Fibroblast of peridontal ligament (primary cell): Measurements from ENCODE around the gene AVPR2.

Experiments
- DNase-seq: peaks from one replicate; pipeline ENCODE4 v3.0.0-alpha.2; 2010; ENCODE audit errors: extremely low read depth

AVPR2 gene

DNA sequence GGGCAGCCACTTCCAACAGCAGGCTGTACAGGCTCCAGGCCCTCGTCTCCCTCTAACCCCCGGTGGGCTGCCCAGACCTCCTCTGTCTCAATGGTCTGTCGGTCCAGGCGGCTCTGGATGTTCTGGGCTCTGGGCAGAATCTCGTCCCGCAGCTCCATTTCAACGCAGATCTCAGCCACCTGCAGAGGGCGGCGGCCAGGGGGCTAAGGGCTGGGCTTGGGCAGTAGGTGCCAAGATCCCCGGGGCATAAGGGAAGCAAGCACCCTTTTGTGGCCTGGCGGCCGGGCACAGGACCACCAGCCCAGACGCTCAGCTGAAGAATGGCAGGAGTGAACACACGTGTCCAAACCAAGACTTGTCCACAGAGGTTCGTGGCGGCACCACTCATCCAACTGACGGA is 9.2 kb downstream of the AVPR2 start:
- no peak for DNase-seq

DNA sequence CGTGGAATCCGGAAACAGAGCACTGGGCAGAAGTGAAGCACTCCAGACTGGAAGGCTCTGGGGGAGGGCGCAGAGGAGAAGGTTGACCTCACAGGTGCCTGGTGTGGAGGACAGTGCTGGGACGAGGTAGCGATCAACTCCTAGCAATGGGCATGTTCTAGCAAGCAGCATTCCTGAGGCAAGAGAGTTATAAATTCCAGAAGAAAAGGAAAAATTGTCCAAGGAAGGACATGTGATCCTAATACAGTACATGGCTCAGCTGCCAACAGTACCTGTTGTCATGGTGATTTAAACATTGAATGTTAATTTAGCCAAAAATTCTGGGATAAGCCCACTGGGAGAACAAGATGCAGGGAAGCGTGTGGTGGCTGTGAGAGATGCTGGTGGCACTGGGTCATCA is 13.4 kb downstream of the AVPR2 start:
- DNase-seq: no peak

DNA sequence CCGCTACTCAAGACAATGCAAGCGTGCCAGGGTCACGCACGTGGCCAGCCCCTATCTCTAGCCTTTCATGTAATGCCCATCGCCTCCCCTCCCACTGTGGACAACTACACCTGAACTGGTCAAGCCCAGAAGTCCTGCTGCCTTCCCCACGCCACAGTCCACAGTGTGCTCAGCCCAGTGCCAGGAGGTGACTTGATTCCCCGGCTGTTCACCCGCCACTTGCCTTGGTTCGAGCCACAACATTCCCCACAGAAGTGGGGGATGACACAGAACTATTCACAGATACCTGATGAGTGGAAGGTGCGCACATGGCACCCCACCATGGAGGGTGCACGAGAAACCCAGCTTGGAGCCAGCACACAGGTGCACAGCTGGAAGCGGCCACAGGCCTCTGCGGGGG is 14.8 kb downstream of the AVPR2 start:
- no peak for DNase-seq

DNA sequence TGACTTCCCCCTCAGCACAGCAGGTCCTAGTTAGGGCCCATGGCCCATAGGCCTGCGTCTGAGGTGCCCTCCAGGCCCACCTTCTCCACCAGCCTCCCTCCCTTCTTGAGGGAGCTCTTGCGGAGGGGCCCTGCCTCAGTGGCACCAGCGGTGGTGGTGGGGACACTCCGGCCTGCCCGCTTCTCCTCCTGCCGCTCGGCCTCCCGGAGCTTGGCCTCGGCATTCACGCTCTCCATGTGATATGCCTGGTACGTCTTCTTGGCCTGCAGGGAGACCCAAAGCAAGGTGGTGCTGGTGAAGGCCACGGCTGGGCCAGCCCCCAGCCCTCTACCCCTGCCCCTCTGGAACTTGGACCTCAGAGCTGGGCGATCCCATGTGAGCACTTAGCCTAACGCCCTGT is 16.1 kb downstream of the AVPR2 start:
- DNase-seq: no peak

DNA sequence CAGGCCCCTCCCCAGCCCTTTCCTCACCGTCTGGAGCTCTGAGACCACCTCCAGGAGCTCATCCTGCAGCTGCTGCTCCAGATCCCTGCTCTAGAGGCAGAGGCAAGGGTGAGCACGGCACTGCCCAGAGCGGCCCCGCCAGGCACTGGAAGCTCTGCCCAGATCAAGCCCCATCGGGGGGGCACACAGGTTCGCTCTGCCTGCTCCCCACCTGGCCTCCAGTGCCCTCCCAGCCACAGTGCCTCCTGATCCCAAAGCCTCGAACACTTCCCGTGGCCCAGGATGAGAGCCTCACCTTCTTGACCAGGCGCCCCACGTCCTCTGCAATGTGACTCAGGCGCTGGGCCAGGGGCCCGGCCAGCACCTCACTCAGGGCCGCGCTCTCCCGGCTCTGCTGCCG is 16.6 kb downstream of the AVPR2 start:
- no peak for DNase-seq

DNA sequence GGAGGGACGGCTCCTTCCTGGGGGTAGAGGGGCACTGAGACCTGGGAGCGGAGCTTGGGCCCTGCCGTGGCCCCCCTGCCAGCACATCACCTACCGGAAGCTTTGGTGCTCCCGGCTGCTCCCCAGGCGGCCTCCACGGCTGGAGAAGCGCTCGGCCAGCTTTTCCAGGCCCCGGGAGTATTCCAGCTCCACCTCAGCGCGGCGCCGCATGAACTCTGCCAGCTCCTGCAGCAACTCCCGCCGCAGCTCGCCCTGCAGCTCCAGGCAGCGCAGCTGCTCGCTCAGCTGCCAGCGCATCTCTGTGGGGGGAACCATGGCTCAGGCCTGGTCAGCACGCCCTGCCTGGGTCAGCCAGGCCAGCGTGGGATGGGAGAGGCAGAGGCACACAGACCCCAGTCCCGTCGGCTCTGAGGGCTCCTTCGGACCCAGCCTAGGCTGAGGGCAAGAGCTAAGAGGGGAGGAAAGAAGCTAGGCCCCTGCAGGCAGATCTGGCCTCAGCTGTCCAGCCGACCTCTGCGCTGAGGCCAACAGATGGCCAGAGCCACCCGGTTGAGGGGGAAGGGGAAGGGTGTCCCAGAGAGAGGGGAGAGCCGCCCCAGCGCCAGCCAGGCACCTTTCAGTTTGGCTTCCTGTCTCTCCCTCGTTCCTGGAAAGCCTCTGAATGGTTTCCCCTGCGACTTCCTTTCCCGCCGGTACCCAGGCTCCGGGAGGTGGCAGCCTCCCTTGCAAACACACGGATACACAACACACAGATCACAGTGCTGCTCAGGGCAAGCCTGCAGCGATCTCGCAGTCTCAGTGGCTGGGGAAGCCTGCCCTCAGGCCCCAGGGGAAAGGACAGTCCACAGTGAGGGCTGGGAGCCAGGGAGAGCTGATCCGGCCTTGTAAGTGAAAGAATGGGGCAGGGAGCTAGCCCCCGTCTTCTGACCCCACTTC is 17.3 kb downstream of the AVPR2 start:
- DNase-seq: no peak

DNA sequence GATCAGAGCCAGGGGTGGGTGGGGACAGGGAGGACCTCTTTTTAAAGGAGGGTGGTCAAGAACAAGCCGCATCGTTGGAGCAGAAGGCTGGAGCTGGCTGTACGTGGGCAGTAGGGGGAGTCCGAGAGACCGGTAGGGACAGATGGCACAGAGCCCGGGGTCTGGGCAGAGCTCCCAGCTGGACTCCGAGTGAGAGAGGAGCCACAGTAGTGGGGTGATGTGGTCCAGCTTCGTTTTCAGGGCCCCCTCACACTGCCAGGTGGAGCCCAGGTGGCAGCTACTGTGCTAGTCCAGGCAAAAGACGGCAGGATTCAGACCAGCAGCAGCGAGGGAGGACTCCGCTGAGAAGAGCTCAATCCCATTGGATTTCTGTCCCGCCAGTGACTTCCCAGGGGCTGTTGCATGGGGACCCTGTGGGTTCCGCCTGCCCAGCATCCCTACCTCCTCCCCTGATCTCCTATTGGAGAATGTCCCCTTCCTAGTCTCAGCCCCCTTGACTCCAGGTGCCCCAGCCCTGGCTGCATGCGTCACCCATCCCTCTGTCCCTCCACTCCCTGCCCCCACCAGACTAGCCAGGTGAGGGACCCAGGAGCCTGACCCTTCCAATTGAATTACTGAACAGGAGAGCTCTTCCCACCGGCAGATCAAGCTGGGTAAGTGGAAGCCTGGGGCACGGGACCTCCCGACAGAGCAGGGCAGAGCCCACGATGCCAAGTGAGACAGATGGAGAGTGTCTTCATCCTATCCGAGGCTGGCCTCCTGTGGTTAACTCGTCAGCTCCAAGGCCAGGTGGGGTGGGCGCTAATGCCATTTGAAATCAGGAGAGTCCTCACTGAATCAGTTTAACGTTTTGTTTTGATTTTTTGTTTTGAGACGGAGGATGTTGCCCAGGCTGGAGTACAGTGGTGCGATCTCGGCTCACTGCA is 18.7 kb downstream of the AVPR2 start:
- peak; percentile 46 for DNase-seq

DNA sequence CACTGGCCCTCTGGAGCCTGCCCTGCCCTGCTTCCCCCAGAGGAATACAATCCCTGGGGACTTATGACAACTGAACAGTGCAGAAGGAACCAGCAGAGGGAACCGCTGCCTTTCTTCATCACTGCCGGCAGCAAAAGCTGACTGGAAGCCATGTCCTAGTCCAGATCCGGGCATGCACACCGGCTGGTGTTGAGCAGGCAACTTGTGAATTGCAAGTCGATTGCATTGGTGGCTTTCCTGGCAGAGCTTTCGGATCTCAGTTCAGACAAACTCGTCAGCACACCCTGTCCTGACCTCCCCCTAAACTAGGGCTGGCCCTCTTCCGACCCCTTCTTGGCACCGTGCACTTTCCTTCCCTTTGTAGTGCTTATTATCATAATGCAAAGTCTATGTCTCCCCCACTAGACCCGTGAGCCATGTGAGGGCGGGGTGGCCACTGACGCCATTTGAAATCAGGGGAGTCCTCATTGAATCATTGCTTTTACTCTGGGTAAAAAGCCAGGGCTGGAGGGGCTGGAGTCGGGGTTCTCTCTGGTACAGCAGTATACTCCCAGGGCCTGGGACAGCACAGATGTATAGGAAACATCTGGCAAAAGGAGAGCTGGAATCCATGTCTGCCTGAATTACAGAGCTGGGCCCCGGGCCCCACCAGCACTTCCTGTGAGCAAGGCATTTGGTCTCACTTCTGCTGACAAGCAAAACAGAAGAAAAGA is 19.8 kb downstream of the AVPR2 start:
- DNase-seq: no peak

DNA sequence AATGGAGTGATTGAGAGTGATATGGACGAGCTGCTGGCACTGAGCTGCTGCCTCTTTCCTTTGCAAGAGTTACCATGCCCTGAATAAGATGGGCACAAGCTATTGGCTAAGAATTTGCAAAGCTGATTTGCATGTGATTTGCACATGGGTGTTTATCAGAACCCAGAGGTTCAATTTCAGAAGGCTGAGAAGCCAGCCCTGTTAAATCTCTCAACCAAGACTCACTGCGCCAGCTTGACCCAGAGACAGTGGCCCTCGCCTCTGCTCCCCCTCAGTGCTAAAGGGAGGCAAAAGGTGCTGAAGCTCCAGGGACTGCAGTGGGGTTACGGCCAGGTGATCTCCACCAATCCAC is 20.9 kb downstream of the AVPR2 start:
- no peak for DNase-seq

DNA sequence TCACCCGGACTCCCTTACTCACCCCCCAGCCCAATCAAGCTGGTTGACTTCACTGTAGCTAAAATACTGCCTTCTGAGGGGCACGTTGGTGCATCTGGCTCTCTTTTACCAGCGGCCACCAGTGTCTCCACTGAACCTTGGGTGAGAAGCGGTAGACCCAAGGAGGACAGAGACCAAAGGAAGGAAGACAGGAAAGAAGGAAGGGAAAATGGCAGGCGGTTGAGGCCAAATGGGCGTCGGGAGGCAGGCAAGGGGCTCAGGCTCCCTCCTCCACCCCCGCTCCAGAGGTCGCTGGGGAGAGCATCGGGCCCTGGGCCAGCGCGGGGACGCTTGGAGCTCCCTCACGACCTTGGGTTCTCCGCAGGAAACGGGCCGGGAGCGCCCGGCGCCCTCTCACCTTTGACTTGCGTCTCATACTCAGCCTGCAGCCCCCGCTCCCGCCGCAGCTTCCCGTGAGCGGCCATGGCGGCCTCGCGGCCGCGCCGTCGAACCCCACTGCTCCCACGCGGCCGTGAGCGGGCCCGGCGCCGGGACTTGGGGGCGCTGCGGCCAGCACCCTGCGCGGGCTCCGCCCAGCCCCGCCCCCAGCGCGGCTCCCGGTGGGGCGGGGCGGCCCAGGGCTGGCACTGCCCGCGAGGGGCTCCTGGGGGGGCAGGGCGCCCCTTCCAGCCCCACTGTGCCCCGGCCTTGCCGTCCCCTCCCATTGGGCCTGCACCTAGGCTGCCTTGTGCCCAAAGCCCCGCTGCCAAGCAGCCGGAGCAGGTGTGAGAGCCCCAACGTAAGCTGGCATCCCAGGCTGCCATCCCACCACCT is 21.5 kb downstream of the AVPR2 start, which contains the start of gene ARHGAP4:
TSS of gene ARHGAP4 (minus strand) at position 526 of the 813 bp plus-strand sequence. CDS start at position 464, 62 bp downstream.
- no peak for DNase-seq

DNA sequence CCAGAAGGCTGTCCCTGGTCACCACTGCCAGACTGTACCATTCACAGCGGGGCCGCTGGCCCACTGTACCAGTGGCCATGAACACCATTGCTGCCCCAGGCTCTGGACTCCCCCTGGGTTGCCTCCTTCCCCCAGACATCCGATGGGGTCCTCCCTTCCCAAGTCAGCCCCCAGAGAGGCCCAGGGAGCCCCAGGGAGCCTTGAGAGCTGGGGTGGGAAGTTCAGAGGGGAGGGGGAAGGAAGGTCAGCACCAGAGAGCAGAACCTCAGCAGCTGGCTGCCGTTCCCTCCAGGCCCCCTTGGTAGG is 22.0 kb downstream of the AVPR2 start:
- no peak for DNase-seq

DNA sequence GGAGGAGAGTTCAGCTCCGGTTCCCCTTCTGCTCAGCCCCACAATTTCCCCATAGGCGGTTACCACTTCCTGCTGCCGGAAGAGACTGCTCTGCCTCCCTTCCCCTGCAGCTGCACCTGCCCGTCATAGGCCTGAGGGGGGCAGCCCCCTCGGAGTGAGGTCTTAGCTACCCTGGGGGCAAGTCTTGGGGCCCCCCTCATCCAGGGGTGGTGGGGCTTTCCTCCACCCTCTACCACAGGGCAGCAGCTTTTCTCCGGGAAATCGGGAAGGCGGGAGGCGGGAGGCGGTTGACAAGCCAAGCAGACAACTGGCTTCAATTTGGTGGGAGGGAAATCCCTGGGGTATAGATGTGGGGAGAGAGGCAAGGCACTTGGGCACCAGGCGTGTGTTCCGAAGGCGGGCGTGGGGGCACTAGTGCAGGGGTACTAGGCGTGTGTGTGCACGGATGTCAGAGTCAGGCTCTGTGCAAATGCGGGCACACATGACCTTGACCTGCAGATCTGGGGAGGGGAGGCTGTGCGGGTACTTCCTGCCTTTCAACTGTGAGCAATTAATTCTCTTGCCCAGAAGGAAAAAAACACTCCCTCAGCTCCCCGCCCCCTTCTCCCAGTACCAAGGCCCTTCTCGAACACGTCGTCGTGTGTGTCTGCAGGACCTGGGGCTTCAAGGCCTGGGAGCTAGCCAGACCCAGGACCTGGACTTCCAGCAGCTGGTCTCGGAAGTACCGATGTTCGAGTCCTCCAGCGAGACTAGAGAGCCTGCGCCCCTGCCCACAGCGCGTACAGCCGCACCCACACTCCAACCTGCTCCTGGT is 22.6 kb downstream of the AVPR2 start:
- no peak for DNase-seq

DNA sequence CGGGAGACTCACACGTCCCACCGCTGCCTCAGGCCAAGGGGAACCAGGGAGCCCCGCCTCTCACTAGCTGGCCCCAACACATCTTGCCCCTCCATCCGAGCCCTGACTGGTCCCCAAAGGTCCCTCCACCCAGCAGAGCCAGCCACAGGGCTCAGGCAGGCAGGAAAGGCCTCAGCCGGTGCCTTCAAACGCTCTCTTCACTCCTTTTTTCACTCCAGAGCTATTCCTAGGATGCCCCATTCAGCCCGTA is 23.1 kb downstream of the AVPR2 start:
- DNase-seq: no peak

DNA sequence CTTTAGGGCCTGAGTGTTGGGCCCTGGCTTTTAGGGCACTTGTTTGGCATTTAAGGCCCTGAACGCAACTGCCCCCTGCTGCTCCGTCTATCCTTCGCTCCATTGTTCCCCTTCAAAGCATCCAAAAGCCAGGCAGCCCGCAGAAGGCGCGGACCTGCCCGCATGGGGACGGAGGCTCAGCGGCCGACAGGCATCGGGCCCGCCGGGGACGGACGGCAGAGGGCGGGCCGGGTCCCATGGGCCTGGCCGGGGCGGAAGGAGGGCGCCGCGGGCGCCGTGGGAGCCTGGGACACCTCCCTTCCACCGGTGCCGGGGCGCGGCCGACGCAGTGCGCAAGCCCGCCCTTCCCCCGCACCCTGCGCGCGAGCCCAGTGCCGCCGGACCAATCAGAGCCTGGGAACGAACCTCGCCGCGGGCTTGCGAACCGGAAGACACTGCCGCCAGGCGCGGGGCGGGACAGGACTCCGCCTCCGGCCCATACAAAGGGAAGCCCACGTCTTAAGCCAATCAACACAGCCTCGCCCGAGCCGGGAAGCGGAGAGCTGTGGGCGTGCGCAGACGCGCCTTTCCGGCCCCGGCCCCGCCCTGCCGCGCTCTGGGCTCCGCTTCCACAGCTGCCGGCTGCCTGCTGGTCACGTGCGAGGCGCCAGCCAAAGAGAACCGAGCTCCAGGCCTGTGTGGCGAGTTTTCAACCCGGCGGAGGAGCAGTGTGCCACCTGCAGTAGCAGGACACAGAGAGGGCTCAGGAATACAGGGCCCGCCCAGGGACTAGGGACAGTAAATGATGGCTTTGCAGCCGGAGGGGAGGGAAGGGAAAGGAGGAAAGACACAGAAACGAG is 23.7 kb downstream of the AVPR2 start:
- peak; percentile 95 for DNase-seq

DNA sequence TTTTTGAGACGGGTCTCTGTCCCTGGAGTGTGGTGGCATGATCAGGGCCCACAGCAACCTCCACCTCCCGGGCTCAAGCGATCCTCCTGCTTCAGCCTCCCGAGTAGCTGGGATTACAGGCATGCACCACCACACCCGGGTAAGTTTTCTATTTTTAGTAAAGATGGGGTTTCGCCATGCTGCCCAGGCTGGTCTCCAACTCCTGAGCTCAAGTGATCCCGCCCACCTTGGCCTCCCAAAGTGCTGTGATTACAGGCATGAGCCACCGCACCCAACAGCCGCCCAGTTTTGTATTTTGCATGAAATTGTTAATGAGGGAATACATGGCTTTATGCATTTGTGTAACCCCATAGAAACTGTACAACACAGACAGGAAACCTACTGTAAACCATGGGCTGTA is 24.4 kb downstream of the AVPR2 start:
- DNase-seq: no peak

DNA sequence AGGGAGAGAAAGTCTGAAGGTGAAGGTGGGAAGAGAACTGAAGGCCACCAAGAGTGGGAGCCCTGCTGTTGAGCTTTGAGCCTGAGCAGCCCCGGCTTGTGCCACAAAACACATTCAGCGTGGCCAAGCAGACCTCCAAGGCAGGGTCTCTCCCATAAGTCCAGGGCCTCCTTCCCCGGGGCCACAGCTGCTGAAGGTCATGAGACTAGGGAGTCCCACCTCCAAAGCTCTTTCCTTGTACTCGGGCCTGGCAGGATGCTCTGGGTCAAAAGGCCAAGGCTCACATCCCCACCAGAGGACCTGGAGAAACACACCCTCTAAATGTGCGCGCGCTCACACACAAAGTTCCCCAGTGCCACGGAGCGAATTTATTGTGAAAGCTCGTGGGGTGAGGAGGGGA is 25.1 kb downstream of the AVPR2 start:
- no peak for DNase-seq

DNA sequence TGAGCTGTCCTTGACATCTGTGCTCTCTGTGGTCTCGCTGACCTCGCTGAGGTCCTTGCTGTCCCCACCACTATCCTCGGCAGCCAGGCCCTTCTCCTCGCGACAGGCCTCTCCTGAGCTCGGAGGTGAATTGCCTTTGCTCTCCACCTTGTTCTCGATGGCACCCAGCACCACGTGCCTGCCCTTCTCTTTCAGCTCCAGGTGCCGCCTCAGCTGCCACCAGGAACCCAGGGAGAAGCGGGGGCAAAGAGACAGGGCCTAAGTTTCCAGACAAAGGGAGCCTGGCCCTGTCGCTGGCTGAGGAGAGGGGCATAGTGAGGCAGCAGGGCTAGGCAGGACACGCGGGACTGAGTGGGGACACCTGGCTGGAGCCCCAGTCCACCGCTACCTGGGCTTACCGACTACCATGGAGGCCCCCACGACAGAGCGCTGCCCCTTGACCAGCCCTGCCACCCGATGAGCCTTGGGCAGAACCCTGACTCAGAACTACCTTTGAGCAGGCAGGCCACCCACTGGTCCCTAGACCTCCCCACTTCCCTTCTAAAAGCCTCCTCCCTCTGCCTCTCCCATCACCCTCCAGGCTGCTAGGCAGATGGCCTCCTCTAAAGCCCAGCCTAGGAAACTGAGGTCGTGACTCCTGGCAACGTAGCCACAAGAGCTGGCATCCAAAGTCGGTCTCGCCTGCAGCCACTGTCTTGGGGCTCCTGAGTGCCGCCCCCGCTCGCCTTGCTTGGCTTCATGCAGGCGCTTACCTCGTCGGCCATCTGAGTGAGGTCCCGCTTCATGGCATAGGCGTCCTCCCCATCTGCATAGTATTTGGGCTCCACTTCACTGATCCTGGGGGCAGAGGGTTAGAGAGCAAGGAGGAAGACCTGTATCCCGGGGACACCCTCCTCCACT is 25.8 kb downstream of the AVPR2 start:
- DNase-seq: no peak

DNA sequence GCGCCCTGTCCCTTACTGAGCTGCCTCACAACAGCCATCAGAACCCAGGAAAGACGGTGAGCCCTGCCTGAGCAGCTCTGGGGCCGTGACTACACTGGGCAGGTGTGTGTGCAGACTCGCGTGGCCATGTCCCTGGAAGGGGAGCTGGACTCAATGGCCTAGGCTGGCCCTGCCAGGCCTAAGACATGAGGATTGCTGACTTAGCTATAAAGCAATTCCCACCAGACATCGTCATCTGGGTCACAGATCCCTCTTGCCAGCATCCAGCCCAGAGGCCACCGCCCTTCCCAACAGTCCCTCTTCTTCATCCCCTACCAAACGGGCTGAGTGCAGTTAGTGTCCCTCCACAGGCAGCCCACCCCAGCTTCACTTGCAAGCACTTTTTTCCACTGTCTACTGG is 26.7 kb downstream of the AVPR2 start:
- DNase-seq: no peak

DNA sequence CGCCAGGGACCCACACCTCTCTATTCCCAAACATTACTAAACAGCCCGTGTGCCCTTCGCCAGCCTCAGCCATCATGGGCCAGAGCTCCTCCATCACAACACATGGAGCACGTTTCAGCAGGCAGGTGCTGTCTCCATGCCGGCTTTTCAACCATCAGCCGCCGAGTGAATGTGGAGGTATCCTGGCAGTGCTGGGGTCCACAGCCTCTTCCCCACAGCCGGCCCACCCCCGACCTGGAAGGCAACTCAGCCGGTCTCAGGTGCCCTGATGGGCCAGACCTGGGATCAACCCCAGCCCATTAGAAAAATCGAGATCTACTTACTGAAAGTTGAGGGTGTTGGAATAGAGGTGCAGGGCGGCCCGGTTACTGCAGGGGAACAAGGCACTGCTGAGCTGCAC is 27.3 kb downstream of the AVPR2 start:
- DNase-seq: no peak
